Ishikawa (cell line): ENCODE results near the gene TXNDC9.

Experiments used
- CEBPB ChIP-seq: IDR thresholded peaks from 2 replicates; pipeline ENCODE4 v1.6.1; 2012
- CREB1 ChIP-seq: IDR thresholded peaks from 2 replicates; pipeline ENCODE4 v1.6.1; 2012; ENCODE audit warnings: low read depth
- EGR1 ChIP-seq: IDR thresholded peaks from 2 replicates; pipeline ENCODE4 v1.6.1; 2012
- EP300 ChIP-seq: IDR thresholded peaks from 2 replicates; pipeline ENCODE4 v1.6.1; 2012; ENCODE audit warnings: borderline replicate concordance
- FOXM1 ChIP-seq: IDR thresholded peaks from 2 replicates; pipeline ENCODE4 v1.6.1; 2012; ENCODE audit warnings: low read depth, borderline replicate concordance
- NFIC ChIP-seq: IDR thresholded peaks from 2 replicates; pipeline ENCODE4 v1.6.1; 2012
- RAD21 ChIP-seq: IDR thresholded peaks from 2 replicates; pipeline ENCODE4 v1.6.1; 2012; ENCODE audit warnings: low read depth
- TAF1 ChIP-seq: IDR thresholded peaks from 2 replicates; pipeline ENCODE4 v1.6.1; 2012; ENCODE audit warnings: low read depth, mild to moderate bottlenecking
- TCF12 ChIP-seq: IDR thresholded peaks from 2 replicates; pipeline ENCODE4 v1.6.1; 2012; ENCODE audit warnings: low read depth
- TEAD4 ChIP-seq: IDR thresholded peaks from 2 replicates; pipeline ENCODE4 v1.6.1; 2012
- YY1 ChIP-seq: IDR thresholded peaks from 2 replicates; pipeline ENCODE4 v1.6.1; 2012; ENCODE audit warnings: low read depth
- ZBTB7A ChIP-seq: IDR thresholded peaks from 2 replicates; pipeline ENCODE4 v1.6.1; 2012; ENCODE audit warnings: low read depth
- TF ChIP-seq, protein P1 (sequence below): IDR thresholded peaks from 2 replicates; pipeline ENCODE4 v1.6.1; 2012
- TF ChIP-seq, protein P2 (sequence below): IDR thresholded peaks from 2 replicates; pipeline ENCODE4 v1.6.1; 2012; ENCODE audit warnings: low read depth, mild to moderate bottlenecking
- TF ChIP-seq, protein P3 (sequence below): IDR thresholded peaks from 2 replicates; pipeline ENCODE4 v1.6.1; 2012

The TXNDC9 gene

DNA sequence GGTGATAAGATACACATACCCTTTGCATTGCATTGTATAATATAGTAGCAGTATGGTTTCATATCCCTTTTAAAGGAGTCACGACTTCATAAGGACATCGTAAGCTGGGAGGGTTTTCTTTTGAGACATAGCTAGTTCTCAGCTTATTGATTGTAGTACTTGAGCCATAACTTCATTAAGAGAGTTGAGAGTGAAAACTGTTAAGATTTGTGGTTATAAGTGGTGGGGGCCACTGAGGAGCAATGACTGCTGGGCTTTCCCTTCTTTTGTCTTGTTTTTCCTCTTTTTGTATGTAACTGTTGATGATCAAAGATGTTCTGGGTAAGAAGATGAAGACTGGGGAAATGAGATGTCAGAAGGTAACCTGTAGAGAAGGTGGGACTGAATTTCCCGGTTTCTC lies 12.0 kb upstream of the TXNDC9 start:
- TF ChIP-seq CREB1 = no peak
- TF ChIP-seq RAD21 = no peak
- no peak for TF ChIP-seq TCF12
- TF ChIP-seq, protein P1, sequence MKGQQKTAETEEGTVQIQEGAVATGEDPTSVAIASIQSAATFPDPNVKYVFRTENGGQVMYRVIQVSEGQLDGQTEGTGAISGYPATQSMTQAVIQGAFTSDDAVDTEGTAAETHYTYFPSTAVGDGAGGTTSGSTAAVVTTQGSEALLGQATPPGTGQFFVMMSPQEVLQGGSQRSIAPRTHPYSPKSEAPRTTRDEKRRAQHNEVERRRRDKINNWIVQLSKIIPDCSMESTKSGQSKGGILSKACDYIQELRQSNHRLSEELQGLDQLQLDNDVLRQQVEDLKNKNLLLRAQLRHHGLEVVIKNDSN = no peak
- TF ChIP-seq TAF1 = no peak
- no peak for TF ChIP-seq FOXM1
- no peak for TF ChIP-seq YY1
- TF ChIP-seq EGR1 = no peak
- TF ChIP-seq CEBPB = no peak
- no peak for TF ChIP-seq ZBTB7A

DNA sequence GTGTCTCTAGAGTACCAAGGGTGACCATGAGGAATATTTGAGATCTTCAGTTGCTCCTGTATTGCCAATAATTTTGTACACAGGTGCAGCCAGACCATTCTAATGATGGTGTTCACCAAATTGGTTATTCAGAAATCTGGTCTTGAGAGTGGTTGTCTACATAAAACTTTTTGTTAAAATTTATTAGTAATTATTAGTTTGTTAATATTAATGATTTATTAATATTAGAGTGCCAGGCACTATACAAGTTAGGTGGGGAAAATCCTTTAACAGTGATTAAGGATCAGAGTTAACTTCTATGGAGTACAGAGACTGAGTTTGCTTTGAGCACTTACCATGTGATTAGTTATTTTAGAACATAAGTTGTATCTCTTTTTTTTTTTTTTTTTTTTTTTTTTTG lies 10.1 kb upstream of the TXNDC9 start:
- TF ChIP-seq RAD21 (no peak), NFIC (no peak), CEBPB (no peak), ZBTB7A (no peak), TEAD4 (no peak), FOXM1 (no peak), TCF12 (no peak), TAF1 (no peak), EP300 (no peak), YY1 (no peak), EGR1 (no peak), CREB1 (no peak)
- TF ChIP-seq, protein P2, sequence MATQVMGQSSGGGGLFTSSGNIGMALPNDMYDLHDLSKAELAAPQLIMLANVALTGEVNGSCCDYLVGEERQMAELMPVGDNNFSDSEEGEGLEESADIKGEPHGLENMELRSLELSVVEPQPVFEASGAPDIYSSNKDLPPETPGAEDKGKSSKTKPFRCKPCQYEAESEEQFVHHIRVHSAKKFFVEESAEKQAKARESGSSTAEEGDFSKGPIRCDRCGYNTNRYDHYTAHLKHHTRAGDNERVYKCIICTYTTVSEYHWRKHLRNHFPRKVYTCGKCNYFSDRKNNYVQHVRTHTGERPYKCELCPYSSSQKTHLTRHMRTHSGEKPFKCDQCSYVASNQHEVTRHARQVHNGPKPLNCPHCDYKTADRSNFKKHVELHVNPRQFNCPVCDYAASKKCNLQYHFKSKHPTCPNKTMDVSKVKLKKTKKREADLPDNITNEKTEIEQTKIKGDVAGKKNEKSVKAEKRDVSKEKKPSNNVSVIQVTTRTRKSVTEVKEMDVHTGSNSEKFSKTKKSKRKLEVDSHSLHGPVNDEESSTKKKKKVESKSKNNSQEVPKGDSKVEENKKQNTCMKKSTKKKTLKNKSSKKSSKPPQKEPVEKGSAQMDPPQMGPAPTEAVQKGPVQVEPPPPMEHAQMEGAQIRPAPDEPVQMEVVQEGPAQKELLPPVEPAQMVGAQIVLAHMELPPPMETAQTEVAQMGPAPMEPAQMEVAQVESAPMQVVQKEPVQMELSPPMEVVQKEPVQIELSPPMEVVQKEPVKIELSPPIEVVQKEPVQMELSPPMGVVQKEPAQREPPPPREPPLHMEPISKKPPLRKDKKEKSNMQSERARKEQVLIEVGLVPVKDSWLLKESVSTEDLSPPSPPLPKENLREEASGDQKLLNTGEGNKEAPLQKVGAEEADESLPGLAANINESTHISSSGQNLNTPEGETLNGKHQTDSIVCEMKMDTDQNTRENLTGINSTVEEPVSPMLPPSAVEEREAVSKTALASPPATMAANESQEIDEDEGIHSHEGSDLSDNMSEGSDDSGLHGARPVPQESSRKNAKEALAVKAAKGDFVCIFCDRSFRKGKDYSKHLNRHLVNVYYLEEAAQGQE = no peak
- TF ChIP-seq, protein P1 = no peak
- TF ChIP-seq, protein P3, sequence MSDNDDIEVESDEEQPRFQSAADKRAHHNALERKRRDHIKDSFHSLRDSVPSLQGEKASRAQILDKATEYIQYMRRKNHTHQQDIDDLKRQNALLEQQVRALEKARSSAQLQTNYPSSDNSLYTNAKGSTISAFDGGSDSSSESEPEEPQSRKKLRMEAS = no peak

DNA sequence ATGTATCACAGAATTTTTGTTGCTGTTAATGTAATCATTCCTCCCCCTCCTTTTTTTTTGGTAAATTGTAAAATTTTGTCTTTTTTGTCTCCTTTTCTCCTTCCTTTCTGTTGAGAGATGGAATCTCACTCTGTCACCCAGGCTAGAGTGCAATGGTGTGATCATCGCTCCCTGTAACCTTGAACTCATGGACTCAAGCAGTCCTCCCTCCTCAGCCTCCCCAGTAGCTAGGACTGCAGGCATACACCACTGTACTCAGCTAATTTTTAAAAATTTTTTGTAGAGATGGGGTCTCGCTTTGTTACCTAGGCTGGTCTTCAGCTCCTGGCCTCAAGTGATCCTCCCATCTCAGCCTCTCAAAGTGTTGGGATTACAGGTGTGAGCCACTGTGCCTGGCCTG lies 6.4 kb upstream of the TXNDC9 start:
- TF ChIP-seq NFIC = no peak
- TF ChIP-seq EGR1 = no peak
- no peak for TF ChIP-seq ZBTB7A
- no peak for TF ChIP-seq RAD21
- no peak for TF ChIP-seq CREB1
- TF ChIP-seq TCF12 = no peak
- TF ChIP-seq EP300 = no peak
- TF ChIP-seq YY1 = no peak
- TF ChIP-seq, protein P2 = no peak
- TF ChIP-seq TAF1 = no peak
- TF ChIP-seq, protein P1 = no peak
- TF ChIP-seq FOXM1 = no peak

DNA sequence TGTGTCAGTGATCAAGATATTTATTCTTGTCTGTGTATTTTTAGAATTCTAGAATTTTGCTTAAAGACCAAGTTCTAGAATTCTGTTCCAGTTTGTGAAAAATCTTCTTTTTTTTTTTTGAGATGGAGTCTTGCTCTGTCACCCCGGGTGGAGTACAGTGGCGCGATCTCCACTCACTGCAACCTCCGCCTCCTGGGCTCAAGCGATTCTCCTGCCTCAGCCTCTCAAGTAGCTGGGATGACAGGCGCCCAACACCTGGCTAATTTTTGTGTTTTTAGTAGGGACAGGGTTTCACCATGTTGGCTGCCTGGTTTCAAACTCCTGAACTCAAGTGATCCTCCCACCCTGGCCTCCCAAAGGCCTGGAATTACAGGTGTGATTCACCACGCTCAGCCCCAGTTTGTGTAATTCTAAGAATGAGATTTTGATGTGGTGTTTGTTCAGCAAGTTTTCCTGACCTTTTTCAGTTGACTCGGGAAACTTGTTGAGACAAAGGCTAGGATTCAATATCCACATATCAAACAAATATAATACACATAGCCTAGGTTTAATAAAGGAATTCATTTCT lies 4.6 kb upstream of the TXNDC9 start:
- TF ChIP-seq, protein P3 = no peak
- TF ChIP-seq RAD21 (no peak), CREB1 (no peak), FOXM1 (no peak), TAF1 (no peak), TEAD4 (no peak), YY1 (no peak)

DNA sequence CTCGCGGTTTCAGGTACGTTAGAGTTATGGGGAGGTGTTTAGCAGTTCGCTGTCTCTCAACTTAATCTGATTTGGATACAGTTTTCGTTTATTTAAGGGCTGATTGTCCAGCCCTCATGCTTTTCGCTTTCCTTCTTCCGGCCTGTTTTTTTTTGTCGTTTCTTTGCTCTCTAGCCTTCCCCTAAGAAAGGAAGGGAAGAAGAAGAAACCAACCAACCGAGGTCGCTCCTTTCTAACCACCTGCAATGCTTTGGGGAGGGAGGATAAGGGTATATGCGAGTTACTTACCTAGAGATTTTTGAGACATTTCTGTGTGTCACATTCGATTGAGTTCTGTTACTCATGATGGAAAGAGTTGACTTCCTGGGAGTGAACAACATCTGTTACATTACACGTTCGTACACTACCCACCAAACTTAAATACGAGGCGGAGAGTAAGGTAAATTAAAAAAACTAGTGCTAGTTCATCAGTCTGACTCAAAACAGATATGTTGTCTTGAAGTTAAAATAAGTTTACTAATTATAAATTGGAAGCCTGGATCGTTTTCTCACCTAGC lies 2.0 kb upstream of the TXNDC9 start:
- TF ChIP-seq TCF12 = no peak
- TF ChIP-seq TAF1 = no peak
- TF ChIP-seq FOXM1 = no peak
- TF ChIP-seq YY1 = no peak
- TF ChIP-seq, protein P1 = no peak
- TF ChIP-seq ZBTB7A = no peak
- no peak for TF ChIP-seq CEBPB
- TF ChIP-seq RAD21 = no peak
- TF ChIP-seq TEAD4 = no peak
- TF ChIP-seq, protein P3 = no peak
- no peak for TF ChIP-seq NFIC
- no peak for TF ChIP-seq EGR1
- TF ChIP-seq, protein P2 = no peak
- no peak for TF ChIP-seq EP300
- no peak for TF ChIP-seq CREB1
